ENCODE measurements around the gene C11orf91.
"Not testable (repeated sequence)": the region's sequence is repeated elsewhere in the genome, so short reads cannot be mapped to it uniquely, and the experiment has no call there.

Gene C11orf91, protein sequence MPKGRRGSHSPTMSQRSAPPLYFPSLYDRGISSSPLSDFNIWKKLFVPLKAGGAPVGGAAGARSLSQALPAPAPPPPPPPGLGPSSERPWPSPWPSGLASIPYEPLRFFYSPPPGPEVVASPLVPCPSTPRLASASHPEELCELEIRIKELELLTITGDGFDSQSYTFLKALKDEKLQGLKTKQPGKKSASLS

DNA sequence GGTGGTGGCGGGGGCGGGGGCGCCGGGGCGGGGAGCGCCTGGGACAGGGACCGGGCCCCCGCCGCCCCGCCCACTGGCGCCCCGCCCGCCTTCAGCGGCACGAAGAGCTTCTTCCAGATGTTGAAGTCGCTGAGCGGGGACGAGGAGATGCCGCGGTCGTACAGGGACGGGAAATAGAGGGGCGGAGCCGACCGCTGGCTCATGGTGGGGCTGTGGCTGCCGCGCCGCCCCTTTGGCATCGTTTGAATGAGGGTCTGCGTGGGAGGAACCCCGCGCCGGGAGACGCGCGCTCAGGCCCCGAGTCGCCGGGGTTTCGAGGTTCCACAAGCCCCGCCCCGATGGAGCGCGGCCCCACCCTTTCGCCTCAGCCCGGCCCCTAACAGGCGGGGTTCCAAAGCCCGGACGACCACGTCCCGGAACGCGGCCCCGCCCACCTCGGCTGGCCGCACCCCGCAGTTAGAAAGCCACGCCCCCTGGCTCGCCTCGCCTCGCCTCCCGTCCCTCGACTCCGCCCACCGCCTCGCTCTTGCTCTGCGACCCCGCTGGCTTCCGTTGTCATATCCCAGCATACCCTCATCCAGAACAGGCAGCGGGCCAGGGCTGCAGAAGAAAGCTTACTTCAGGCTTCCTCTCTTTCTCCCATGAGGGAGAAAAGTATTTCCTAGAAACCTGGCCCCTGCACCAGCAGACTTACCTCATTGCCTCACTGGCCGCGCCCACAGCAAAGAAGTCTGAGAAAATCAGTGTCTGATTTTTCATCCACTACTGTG is at the start of gene C11orf91:
C11orf91 (minus strand) TSS at position 325 of the 770 bp plus-strand sequence; CDS start at position 239, 86 bp downstream.
- DNase-seq = peak; percentile 84 to 94

- no peak for DNase-seq
These were observed 47.4 kb upstream of the C11orf91 start for GRCh38 chr11:33747979-33748378.

- no peak for DNase-seq
These were observed 42.7 kb upstream of the C11orf91 start for GRCh38 chr11:33743291-33743690.

- no peak for DNase-seq
These were observed 41.7 kb upstream of the C11orf91 start for GRCh38 chr11:33742249-33742851.

DNA sequence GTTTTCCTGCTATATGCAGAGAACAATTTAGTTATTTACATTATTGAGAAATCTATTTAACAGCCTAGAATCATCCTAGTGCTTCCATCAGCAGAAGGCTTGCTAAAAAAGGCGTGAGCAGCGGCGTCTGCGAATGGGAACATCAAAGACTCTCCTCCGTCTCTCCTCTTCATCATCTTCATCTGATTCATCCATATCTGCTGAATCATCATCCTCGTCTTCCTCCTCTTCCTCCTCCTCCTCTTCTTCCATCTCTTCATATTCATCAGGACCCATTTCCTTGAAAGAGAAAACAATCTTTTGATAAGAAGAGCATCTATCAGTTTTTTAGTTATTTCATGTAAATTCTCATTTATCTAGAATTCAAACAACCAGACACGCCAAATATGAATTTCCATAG is 41.2 kb upstream of the C11orf91 start:
- DNase-seq = no peak

DNA sequence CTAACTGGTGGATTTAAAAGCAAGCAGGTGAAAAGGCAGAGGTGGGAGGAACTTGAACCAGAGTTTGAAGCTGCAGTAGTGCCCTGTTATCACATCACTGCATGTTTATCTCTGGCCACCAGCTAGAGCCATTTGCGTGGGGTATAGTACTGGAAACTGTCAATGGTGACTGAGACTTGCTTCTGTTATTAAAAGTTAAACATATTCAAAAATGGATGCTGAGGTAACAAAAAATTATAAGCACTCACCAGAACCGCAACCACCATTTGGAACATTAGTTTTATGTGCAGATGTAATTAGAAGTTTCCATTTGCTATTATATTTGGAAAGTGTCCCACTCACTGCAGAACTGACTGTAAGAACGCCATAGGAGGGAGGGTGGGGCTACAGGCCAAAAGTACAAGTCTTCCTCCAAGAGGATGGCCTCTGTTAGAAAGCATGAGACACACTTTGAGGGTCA is 36.8 kb upstream of the C11orf91 start:
- DNase-seq = no peak

DNA sequence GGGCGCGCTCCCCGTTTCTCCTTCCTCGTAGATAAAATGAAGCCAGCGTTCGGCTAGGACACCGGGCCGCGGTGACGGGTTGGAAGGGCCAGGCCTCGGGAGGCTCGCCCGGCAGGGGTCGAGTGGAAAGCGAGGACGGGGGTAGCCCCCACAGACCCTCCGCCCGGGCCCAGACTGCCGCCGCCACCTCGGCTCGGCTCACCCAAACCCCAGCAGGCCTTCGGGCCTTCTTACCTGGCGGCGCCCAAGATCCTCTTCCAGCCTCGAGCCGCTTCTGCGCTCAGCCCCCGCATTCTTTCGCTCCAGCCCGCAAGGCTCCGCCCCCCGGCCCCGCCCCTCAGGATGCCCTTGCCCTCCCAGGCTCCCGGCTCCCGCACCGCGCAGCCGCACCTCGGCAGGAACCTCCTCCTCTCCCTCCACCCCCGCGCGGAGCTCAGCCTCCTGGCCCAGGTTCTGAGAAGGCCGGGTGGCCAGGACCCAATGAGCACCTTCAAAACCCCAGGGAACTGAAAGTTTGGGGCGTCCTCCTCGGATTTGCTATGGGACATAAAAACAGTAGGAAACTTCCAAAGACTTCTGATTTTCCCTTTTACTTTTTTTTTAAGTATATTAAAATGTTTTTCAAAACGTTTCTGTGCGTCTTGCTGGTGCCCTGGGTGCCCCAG is 35.7 kb upstream of the C11orf91 start, which contains the start of gene CD59:
CD59 (minus strand) TSS at position 276 of the 665 bp plus-strand sequence. CDS start 13,978 bp downstream, outside the sequence.
- DNase-seq = peak; percentile 89 to 94

GRCh38 chr11:33735271-33736147 is 34.9 kb upstream of the C11orf91 start:
- DNase-seq = peak in 1 of 2 experiments; percentile 36

DNA sequence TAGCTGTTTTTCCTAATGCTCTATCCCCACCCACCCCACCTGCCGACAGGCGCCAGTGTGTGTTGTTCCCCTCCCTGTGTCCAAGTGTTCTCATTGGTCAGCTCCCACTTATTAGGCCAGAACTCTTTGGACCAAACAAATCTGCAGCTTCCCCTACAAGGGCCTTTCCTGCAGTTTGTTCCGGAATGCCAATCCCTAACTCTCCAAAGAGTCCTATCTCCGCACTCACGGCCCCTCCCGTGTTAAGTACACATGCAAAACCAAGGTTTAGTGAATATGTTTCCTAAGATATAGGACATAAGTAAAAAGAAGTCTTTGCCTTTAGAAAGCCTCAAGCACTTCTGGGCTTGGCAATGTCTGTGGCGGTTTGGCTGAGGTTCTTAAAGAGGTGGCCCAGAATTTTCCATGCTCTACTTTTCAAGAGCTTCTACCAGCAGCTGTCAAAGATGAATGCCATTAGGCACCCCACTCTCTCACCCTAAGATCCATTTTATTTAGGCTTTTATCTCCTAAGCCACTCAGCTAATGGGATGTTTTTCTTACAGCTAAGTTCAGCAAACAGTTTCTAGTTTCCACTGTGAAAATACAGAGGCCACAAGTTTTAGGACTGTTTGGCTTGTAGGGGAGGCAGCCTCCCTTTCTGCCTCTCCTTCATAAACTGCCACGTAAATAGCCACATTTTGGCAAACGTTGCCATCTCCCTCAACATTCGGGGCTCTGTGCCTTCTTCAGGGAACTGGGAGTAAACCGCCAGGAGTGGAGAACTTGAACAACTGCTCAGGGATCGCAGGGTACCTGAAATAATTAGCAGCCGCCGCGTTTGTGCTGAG is 34.0 kb upstream of the C11orf91 start:
- DNase-seq = no peak

- DNase-seq = no peak
These were observed 33.4 kb upstream of the C11orf91 start for GRCh38 chr11:33733980-33734379.

DNA sequence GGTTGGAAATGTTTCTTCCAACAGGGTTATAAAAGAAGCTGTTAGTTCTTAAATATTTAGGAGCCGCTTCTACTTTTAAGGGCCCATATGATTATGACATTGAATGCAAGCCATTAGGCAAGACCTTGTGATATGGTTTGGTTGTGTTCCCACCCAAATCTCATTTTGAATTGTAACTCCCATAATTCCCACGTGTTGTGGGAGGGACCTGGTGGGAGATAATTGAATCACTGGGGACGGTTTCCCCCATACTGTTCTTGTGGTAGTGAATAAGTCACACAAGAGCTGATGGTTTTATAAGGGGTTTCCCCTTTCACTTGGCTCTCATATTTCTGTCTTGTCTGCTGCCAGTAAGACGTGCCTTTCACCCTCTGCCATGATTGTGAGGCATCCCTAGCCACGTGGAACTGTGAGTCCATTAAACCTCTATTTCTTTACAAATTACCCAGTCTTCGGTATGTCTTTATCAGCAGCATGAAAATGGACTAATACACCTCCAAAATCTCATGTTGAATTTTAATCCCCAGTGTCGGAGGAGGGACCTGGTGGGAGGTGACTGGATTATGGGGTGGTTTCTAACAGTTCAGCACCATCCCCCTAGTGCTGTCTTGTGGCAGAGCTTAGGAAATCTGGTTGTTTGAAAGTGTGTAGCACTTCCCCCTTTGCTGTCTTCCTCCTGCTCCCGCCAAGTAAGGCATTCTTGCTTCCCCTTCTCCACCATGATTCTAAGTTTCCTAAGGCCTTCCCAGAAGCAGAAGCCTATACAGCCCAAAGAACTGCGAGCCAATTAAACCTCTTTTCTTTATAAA is 31.3 kb upstream of the C11orf91 start:
- DNase-seq = no peak

DNA sequence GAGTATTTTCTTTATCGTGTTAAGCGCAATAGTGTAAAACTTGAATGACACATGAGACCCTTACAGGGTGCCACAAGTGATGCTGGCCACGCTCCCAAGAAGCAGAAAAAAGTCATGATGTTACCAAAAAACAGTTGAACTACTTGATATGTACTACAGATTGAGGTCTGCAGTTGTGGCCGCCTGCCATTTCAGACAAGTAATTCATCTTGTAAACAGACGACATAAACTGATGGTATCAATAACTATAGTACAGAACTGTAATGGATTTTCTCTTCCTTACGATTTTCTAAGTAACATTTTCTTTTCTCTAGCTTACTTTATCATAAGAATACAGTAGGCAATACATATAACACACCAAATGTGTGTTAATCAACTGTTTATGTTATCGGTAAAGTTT is 30.1 kb upstream of the C11orf91 start:
- DNase-seq = no peak

GRCh38 chr11:33729072-33729664 is 28.5 kb upstream of the C11orf91 start:
- DNase-seq = not testable (repeated sequence)

DNA sequence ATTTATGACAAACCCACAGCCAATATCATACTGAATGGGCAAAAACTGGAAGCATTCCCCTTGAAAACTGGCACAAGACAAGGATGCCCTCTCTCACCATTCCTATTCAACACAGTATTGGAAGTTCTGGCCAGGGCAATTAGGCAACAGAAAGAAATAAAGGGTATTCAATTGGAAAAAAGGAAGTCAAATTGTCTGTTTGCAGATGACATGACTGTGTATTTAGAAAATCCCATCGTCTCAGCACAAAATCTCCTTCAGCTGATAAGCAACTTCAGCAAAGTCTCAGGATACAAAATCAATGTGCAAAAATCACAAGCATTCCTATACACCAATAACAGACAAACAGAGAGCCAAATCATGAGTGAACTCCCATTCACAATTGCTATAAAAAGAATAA is 26.9 kb upstream of the C11orf91 start:
- not testable (repeated sequence) for DNase-seq

DNA sequence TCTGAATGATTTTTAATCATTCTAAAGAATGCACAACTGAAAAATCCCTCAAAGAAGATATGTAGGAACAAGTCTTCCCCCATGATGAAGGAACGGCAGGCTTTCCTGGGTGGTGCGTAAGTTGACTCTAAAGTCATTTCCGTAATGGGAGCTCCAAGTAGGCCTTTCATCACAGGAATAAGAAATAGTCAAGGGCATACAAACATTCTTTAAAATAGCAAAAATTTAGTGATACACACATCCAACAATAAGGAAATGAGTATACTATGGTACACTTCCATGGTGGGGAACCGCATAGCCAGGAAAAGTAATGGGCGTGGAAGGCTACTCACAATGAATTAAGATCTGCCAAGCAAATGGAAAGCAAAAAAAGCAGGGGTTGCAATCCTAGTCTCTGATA is 24.9 kb upstream of the C11orf91 start:
- DNase-seq = no peak

- no peak for DNase-seq
These were observed 24.0 kb upstream of the C11orf91 start for GRCh38 chr11:33724644-33725035.

GRCh38 chr11:33723238-33723881 is 22.7 kb upstream of the C11orf91 start:
- DNase-seq = no peak

- DNase-seq = no peak
These were observed 22.1 kb upstream of the C11orf91 start for GRCh38 chr11:33722590-33723234.

GRCh38 chr11:33721984-33722383 is 21.4 kb upstream of the C11orf91 start:
- DNase-seq = no peak
